B cell (primary cell): Measurements from ENCODE around the gene MMP15. TPM values are rescaled to one million over a fixed set of nuclear protein-coding genes. Genes with fewer than 3 reads are reported as not detected.

Experiments used
- ATAC-seq: fragments of 200-7000 bp; cut with Tn5 transposase; one replicate; pipeline ENCODE4 v1.10.0; 2021; ENCODE audit warnings: low read depth, mild to moderate bottlenecking, moderate number of reproducible peaks, moderate library complexity
- CTCF ChIA-PET: fragments of 350-600 bp; sonication (Branson Sonifier 250); formaldehyde crosslinking; loops from one replicate; lab custom pipeline; 2021; ENCODE audit warnings: antibody characterized with exemption, inconsistent platforms; lab: Charles Lee
- POLR2A ChIA-PET: fragments of 350-600 bp; sonication (Branson Sonifier 250); formaldehyde crosslinking; loops from one replicate; lab custom pipeline; 2021; ENCODE audit warnings: antibody characterized with exemption; lab: Charles Lee
- DNase-seq: peaks from one replicate; pipeline ENCODE4 v3.0.0; 2013
- H2AFZ ChIP-seq: 2 replicates; pipeline ENCODE4 v1.6.1; 2012; ENCODE audit warnings: mild to moderate bottlenecking, low read depth, low read length; ENCODE audit not compliant: insufficient read depth, poor library complexity, severe bottlenecking
- H3K27ac ChIP-seq, 2 donors: 1 replicate in 1 of 2; 2 replicates in 1 of 2; pipeline ENCODE4 v1.5.1; 2012 to 2013; ENCODE audit warnings: low read length in 2 of 2, mild to moderate bottlenecking in 2 of 2, moderate library complexity in 1 of 2
- H3K27me3 ChIP-seq, 4 experiments: fragments of 200-600 bp in 1 of 4; sonication (generic) in 1 of 4; replicated peaks in 1 of 4; 1 replicate in 2 of 4; 2 replicates in 2 of 4; pipeline versions ENCODE4 v1.6.1 to v1.7.0; 2013 to 2016; ENCODE audit warnings: low read length in 3 of 4, mild to moderate bottlenecking in 2 of 4, mixed read lengths in 1 of 4, moderate library complexity in 1 of 4; ENCODE audit not compliant: insufficient read depth in 4 of 4, control insufficient read depth in 3 of 4; ENCODE audit errors: control extremely low read depth in 1 of 4
- H3K36me3 ChIP-seq, 2 experiments: replicated peaks in 1 of 2; 1 replicate in 1 of 2; 2 replicates in 1 of 2; pipeline versions ENCODE4 v1.6.1 to v1.7.1; 2013; ENCODE audit warnings: low read length in 1 of 2; ENCODE audit not compliant: insufficient read depth in 2 of 2, control insufficient read depth in 1 of 2; ENCODE audit errors: control extremely low read depth in 1 of 2, extremely low read depth in 1 of 2
- H3K4me1 ChIP-seq, 2 donors: fragments of 200-600 bp in 1 of 2; sonication (generic) in 1 of 2; 1 replicate in 1 of 2; 2 replicates in 1 of 2; pipeline versions ENCODE4 v1.5.1 to v1.6.1; 2013 to 2017; ENCODE audit warnings: low read length in 2 of 2; ENCODE audit not compliant: control insufficient read depth in 2 of 2, insufficient read depth in 2 of 2
- H3K4me2 ChIP-seq: replicated peaks from 2 replicates; pipeline ENCODE3; 2012; ENCODE audit warnings: mild to moderate bottlenecking, low read depth, low read length; ENCODE audit not compliant: poor library complexity, severe bottlenecking
- H3K4me3 ChIP-seq, 5 experiments: fragments of 200-600 bp in 1 of 5; sonication (generic) in 1 of 5; 1 replicate in 3 of 5; 2 replicates in 2 of 5; pipeline versions ENCODE4 v1.5.1 to v1.7.0; 2011 to 2016; ENCODE audit warnings: low read length in 4 of 5, mild to moderate bottlenecking in 4 of 5, low read depth in 2 of 5, control low read depth in 1 of 5, moderate library complexity in 1 of 5; ENCODE audit not compliant: insufficient read depth in 1 of 5; ENCODE audit errors: control extremely low read depth in 1 of 5, extremely low read depth in 1 of 5
- H3K79me2 ChIP-seq: fragments of 200-600 bp; sonication (generic); one replicate; pipeline ENCODE4 v1.6.0; 2016; ENCODE audit warnings: low read length; ENCODE audit not compliant: control insufficient read depth, insufficient read depth
- H3K9ac ChIP-seq: fragments of 200-600 bp; sonication (generic); 2 replicates; pipeline ENCODE4 v1.6.1; 2017; ENCODE audit warnings: mild to moderate bottlenecking, low read length, moderate library complexity
- H3K9me3 ChIP-seq, 3 donors: one replicate each; pipeline versions ENCODE4 v1.6.1 to v1.7.1; 2013; ENCODE audit warnings: low read length in 2 of 3; ENCODE audit not compliant: control insufficient read depth in 2 of 3, insufficient read depth in 1 of 3; ENCODE audit errors: control extremely low read depth in 1 of 3
- H4K20me1 ChIP-seq: 2 replicates; pipeline ENCODE4 v1.6.0; 2012; ENCODE audit warnings: mild to moderate bottlenecking, low read length; ENCODE audit not compliant: insufficient read depth, control insufficient read depth, poor library complexity, severe bottlenecking
- H3K27ac Mint-ChIP-seq: one replicate; pipeline ENCODE4 v1.8.0; 2021; ENCODE audit warnings: mixed read lengths
- H3K27me3 Mint-ChIP-seq: one replicate; pipeline ENCODE4 v1.8.0; 2021; ENCODE audit warnings: mixed read lengths
- H3K4me1 Mint-ChIP-seq: one replicate; pipeline ENCODE4 v1.8.0; 2021; ENCODE audit warnings: mixed read lengths
- H3K4me3 Mint-ChIP-seq: one replicate; pipeline ENCODE4 v1.8.0; 2021; ENCODE audit warnings: mixed read lengths
- H3K9me3 Mint-ChIP-seq: one replicate; pipeline ENCODE4 v1.8.0; 2022; ENCODE audit warnings: mixed read lengths; ENCODE audit not compliant: insufficient read depth
- CTCF ChIP-seq: fragments of 200-600 bp; IDR thresholded peaks from one replicate; pipeline ENCODE4 v1.8.0; 2022; ENCODE audit warnings: antibody characterized with exemption, mild to moderate bottlenecking
- EZH2 ChIP-seq: IDR thresholded peaks from 2 replicates; pipeline ENCODE4 v1.6.1; 2012; ENCODE audit warnings: borderline replicate concordance, low read depth, mild to moderate bottlenecking, moderate library complexity, low read length; ENCODE audit not compliant: insufficient read depth, poor library complexity, severe bottlenecking
- WGBS: methylation state at CpG from one replicate; pipeline ENCODE4 v1.1.5; 2013; ENCODE audit warnings: missing lambda C conversion rate; ENCODE audit not compliant: insufficient coverage; 5-methylcytosine and 5-hydroxymethylcytosine counted together
- intact Hi-C: fragments of 100-400 bp; cut with micrococcal nuclease; formaldehyde crosslinking; loops from one replicate; pipeline ENCODE4 v1.10.0; 2022
- polyA plus RNA-seq: library from polyadenylated mRNA; depleted of rRNA; stranded (reverse); fragments of >200 nt; gene quantifications from 2 replicates; pipeline ENCODE4 v1.2.3, GENCODE V29; 2012
- total RNA-seq, 2 donors: library from RNA; stranded (reverse); fragments of 120-200 nt in 1 of 2; gene quantifications; 1 replicate in 1 of 2; 2 replicates in 1 of 2; pipeline versions ENCODE4 v1.2.3 to v1.2.4, GENCODE V29; 2013 to 2022

MMP15 gene
- total and polyA plus RNA-seq, 2 donors (not counting 1 experiment from before 2014, with no cell fraction given), result not detected

- POLR2A ChIA-PET, result no interaction called here
- Histone ChIP-seq H3K27ac (no peak overlapping the region), H3K36me3 (no peaks in the 10 kb centered on the region), H2AFZ (no peak overlapping the region), H3K4me1 (no peaks in the 10 kb centered on the region), H3K9ac (no peak overlapping the region), H3K4me2 (no peak overlapping the region), H4K20me1 (no peaks in the 10 kb centered on the region), H3K9me3 (peaks cover 0 to 3% (median 0%) of the 10 kb centered on the region in 3 donors), H3K79me2 (no peaks in the 10 kb centered on the region), H3K27me3 (no peaks in the 10 kb centered on the region), H3K4me3 (no peak overlapping the region)
- intact Hi-C loops, result no loop called here
- Mint-ChIP-seq H3K27ac (no peak overlapping the region), H3K27me3 (peaks cover 5% of the 10 kb centered on the region), H3K4me3 (no peak overlapping the region), H3K4me1 (no peaks in the 10 kb centered on the region), H3K9me3 (no peaks in the 10 kb centered on the region)
- DNase-seq, result no peak
- ATAC-seq, result no peak
- TF ChIP-seq CTCF (no peak), EZH2 (no peak)
- 96% methylated on average over 6 of the region's 6 CpGs for WGBS
- CTCF ChIA-PET, result no interaction called here
Measured at GRCh38 chr16:58046936-58047335, 21.4 kb downstream of the MMP15 start.

DNA sequence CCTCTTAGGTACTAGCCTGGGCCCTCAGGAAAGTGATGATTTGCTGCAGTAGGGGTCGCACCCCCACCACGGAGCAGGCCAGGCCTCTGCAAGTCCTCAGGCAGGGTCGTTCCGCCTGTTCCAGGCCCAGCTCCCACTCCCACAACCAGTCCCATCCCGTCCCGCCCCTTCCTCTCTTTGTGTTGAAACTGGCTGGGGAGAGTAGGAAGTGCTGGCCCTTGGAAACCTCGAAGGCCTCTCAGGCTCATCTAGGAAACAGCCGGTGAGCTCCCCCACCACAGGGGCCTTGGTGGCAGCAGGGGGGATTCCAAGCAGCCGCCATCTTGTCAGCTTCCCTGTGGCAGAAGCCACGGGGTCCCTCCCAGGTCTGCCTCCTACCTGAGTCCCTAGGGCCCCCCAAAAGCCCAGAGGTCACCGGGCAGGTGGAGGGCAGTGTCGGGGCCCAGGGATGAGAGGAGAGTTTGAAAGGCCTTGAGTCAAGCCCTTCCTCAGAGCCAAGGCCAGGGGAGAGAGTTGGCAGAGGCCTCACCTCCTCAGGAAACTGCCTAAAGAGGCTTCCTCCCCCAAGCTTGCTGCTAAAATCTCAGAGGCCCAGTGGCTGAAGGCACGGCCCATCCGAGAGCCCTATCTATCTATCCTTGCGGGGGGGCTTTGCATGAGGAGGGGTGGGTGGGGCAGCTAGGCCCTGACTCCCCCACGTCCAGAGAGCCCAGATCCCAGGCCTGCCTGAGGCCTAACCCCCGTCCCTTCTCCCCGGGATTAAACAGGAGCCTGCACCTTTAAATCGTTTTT lies 22.2 kb downstream of the MMP15 start:
- Histone ChIP-seq H3K36me3 (no peaks in the 10 kb centered on the region), H3K27ac (no peak overlapping the region), H3K9ac (no peak overlapping the region), H3K4me1 (no peaks in the 10 kb centered on the region), H2AFZ (no peak overlapping the region), H3K4me2 (no peak overlapping the region), H4K20me1 (no peaks in the 10 kb centered on the region), H3K27me3 (no peaks in the 10 kb centered on the region), H3K79me2 (no peaks in the 10 kb centered on the region), H3K4me3 (no peak overlapping the region), H3K9me3 (peaks cover 0 to 3% (median 0%) of the 10 kb centered on the region in 3 donors)
- peaks cover 5% of the 10 kb centered on the region for H3K27me3 Mint-ChIP-seq
- DNase-seq (no peak), ATAC-seq (no peak)
- ChIA-PET POLR2A (no interaction called here), CTCF (no interaction called here)
- 83% methylated on average over 10 of the region's 19 CpGs for WGBS
- no peaks in the 10 kb centered on the region for H3K4me1 Mint-ChIP-seq
- TF ChIP-seq EZH2 (no peak), CTCF (no peak)
- H3K9me3 Mint-ChIP-seq, result no peaks in the 10 kb centered on the region
- intact Hi-C loops, result no loop called here
- H3K27ac Mint-ChIP-seq, result no peak overlapping the region
- no peak overlapping the region for H3K4me3 Mint-ChIP-seq
